Skeletal muscle satellite cell (primary cell): ENCODE results near the gene TNIP2.

ENCODE experiments used
- H3K27me3 ChIP-seq: 2 replicates; pipeline ENCODE4 v1.7.0; 2013; ENCODE audit warnings: low read length; ENCODE audit not compliant: control insufficient read depth, insufficient read depth
- H3K36me3 ChIP-seq: 2 replicates; pipeline ENCODE4 v1.7.0; 2013; ENCODE audit warnings: mild to moderate bottlenecking, control low read depth, low read length; ENCODE audit not compliant: insufficient read depth
- H3K4me1 ChIP-seq: 2 replicates; pipeline ENCODE4 v1.7.0; 2013; ENCODE audit warnings: low read length; ENCODE audit not compliant: control insufficient read depth, insufficient read depth
- H3K4me2 ChIP-seq: 2 replicates; pipeline ENCODE4 v1.7.0; 2013; ENCODE audit warnings: mild to moderate bottlenecking, low read length
- H3K4me3 ChIP-seq: 2 replicates; pipeline ENCODE4 v1.7.0; 2013; ENCODE audit warnings: low read length
- H3K9ac ChIP-seq: 2 replicates; pipeline ENCODE4 v1.7.0; 2013; ENCODE audit warnings: mild to moderate bottlenecking, low read depth, low read length, moderate library complexity
- H3K9me3 ChIP-seq: replicated peaks from 2 replicates; pipeline ENCODE4 v1.7.0; 2013; ENCODE audit warnings: mild to moderate bottlenecking, control low read depth, low read length

The TNIP2 gene

DNA sequence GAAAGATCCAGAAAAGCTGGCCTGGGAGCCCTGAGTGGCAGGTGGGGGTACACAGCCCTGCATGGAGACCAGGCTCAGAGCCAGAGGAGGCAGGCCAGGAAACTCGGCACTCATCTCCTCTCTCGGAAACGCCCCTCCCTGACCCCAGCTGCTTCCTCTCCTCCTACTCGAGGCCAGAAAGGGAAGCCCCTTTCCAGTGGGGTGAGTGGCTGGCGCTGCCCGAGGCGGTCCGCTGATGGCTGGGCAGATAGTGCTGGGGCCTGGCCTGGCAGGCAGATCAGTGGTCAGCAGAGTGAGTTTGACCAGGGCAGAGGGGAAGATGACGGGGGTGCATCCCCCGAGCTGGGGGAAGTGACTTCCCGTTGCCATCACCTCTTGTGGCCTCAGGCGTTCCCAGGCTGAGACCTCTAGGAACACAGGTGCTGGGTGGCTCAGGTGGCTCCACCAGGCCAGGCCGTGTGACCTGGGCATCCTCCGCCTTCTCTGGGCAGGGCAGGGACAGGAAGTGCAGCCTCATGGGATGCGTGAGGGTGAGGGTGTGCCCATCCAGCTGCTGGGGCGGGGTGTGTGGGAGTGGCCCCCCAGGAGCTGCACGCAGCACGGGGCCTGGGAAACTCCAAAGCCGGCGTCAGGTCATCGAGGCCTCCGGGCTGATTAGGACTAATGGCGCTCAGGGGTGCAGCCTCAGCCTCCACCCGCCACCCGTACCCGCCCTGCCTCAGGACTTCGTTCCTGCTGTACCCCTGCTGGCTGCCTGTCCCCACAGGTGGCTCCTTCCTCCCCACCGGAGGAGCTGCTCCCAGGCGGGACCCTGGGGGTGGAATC lies 42.5 kb upstream of the TNIP2 start:
- Histone ChIP-seq H3K4me2 (peak overlapping the region; percentile 35), H3K4me3 (no peak overlapping the region), H3K36me3 (peaks cover 1% of the 10 kb centered on the region), H3K9me3 (no peaks in the 10 kb centered on the region), H3K27me3 (no peaks in the 10 kb centered on the region), H3K4me1 (peaks cover 69% of the 10 kb centered on the region), H3K9ac (no peak overlapping the region)

- H3K4me3 ChIP-seq: no peak overlapping the region
- no peak overlapping the region for H3K4me2 ChIP-seq
- no peaks in the 10 kb centered on the region for H3K9me3 ChIP-seq
- H3K4me1 ChIP-seq: peaks cover 70% of the 10 kb centered on the region
- H3K27me3 ChIP-seq: no peaks in the 10 kb centered on the region
- H3K9ac ChIP-seq: no peak overlapping the region
- H3K36me3 ChIP-seq: no peaks in the 10 kb centered on the region
Measured at GRCh38 chr4:2797545-2798305, 41.6 kb upstream of the TNIP2 start.

GRCh38 chr4:2796849-2797544 lies 40.9 kb upstream of the TNIP2 start:
- H3K36me3 ChIP-seq: no peaks in the 10 kb centered on the region
- H3K9me3 ChIP-seq: no peaks in the 10 kb centered on the region
- H3K4me2 ChIP-seq: peak overlapping the region; percentile 47
- no peak overlapping the region for H3K4me3 ChIP-seq
- H3K9ac ChIP-seq: peak overlapping the region; percentile 57
- H3K27me3 ChIP-seq: no peaks in the 10 kb centered on the region
- H3K4me1 ChIP-seq: peaks cover 70% of the 10 kb centered on the region

DNA sequence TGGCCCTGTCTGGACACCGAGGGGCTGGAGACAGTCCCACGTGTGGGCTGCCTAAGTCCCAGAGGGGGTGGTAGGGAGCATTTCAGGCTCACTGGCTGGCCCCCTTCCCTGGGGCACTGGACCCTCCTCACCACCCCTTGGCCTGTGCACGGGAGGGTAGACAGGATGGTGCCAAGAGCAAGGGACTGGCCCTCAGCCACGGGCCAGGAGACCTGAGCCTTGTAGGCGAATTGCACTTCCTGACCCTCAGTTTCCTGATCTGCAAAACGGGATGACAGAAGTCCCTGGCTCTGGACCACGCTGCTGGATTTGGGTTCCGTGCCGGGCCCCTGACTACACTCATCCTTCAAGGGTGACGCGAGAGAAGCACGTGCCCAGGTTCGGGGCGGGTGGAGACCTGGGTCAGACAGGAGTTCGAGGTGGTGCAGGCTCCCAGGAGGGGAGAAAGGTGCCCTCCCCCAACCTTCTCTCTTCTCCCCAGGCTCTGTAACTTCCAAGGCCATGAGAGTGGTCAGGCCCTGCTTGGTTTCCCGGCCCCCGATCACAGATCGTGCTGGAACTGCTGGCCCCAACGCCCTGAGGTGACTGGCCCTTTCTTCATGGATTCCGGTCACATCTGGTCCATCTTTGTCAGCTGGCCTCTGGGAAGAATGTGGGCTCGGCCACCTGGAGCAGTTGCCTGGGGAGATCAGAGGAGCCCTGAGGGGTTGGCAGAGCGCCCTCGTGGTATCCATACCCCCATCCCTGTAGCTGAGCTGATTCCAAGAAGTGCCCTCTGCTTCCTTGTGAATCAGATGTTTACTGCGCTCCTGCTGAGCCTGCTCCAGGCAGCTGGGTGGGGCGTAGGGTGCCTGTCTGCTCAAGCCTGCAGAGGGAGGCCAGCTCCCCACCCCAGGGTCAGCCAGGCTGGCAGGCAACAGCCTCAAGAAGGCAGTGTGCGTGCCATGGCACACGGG lies 40.0 kb upstream of the TNIP2 start:
- Histone ChIP-seq H3K4me3 (no peak overlapping the region), H3K36me3 (no peaks in the 10 kb centered on the region), H3K9ac (peak overlapping the region; percentile 57), H3K27me3 (no peaks in the 10 kb centered on the region), H3K4me2 (peak overlapping the region; percentile 47), H3K4me1 (peaks cover 65% of the 10 kb centered on the region), H3K9me3 (no peaks in the 10 kb centered on the region)

DNA sequence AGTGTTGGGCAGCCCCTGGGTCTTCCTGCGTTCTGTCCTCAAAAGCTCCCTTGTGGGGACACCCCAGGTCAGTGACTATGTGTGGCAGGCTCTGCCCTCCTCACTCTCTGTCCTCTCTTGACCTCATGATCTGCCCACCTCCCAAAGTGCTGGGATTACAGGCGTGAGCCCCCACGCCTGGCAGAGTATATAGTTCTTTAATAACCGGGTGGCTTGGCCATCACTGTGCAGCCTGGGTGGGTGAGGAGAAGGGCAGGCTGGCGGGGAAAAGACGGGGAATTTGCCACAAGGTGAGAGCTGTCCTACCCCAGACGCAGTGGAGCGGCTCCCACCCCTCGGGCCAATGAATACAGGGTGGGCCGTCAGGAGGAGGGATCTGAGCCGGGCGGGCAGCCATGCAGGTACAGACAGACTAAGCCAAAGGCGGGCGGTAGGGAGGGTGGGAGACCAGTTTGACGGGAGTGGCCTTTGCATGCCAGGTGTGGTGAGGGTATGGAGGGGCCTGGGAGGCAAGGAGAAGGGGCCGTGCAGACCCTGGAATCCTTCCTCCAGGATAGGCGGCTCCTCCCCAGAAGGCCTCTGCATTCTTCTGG lies 39.3 kb upstream of the TNIP2 start:
- Histone ChIP-seq H3K9ac (peak overlapping the region; percentile 71), H3K27me3 (no peaks in the 10 kb centered on the region), H3K36me3 (no peaks in the 10 kb centered on the region), H3K4me3 (peak overlapping the region; percentile 69), H3K4me1 (peaks cover 57% of the 10 kb centered on the region), H3K9me3 (no peaks in the 10 kb centered on the region), H3K4me2 (peak overlapping the region; percentile 90)

DNA sequence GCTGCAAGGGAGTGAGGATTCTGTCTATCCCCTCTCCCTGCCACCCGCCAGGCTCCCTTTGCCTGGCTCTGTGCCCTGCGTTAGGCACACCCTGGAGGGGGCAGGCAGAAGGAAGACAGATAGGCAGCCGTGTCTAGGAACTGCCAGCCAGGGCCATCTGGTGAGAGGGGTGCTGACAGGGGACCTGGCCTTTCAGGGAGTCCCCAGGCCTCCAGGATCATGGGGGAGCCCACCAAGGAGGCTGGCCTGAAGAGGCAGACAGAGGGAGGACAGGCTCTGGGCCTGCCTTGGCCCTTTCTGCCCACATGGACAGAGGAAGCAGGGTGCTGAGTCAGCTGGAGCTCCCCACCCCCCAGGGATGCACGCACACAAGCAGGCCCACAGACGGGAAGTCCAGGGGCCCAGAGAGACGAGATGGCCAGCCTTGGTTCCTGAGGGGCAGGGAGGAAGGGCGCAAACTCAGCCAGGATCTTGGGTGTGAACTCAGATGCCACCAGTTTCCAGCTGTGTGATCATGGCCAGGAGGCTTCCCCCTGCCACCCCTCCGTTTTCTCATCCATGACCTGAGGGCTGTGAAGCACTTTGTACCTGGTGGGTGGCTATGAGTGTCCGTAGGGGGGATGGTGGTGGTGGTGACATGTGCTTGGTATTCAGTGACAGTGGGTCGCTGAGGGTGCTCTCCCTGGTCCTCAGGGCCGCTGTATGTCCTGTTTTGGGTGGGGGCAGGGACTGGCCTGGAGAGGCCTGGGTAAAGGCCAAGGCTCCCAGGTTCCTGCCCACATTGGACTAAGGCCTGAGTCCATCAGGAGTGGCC lies 38.6 kb upstream of the TNIP2 start:
- Histone ChIP-seq H3K27me3 (no peaks in the 10 kb centered on the region), H3K36me3 (no peaks in the 10 kb centered on the region), H3K4me1 (peaks cover 56% of the 10 kb centered on the region), H3K4me3 (peak overlapping the region; percentile 69), H3K4me2 (peak overlapping the region; percentile 90), H3K9me3 (no peaks in the 10 kb centered on the region), H3K9ac (peak overlapping the region; percentile 71)

DNA sequence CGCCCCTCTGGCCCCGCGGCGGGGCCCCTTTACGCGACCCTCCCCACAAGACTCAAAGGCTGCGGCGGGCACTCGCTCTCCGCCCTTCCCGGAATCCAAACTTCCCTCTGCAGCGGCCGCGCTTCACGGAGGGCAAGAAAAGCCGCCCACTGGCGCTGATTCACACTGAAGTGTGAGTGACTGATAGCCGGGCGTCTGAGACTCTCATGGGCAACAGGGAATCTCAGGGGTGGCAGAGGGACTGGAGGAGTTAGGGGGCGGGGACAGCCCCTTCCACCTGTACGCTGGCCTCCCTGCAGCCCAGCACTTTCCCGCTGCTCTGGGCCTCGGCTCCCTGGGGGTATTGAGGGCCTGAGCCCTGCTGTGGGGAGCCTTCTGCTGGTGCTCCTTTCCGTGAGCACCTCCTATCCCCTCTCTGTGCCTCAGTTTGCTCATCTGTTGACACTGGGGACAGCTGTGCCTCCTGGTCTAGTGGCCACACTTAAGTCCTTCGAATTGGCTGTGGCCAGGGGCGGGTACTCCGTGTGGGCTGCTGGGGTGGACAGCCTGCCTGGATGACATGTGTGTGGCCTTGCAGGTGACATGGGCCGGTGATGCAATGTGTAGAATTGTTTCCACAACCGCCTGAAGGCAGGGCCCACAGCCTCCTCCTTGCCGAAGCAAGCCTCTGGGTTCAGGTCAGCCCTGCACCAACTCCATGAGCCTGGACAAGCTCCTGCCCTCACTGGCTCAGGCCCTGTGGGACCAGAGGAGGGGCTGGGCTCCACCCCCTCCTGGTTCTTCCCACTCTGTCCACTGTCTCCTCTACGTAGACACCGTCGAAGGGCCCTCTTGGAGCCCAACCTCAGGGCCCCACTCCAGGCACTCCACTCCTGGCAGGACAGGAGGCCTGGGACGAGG lies 37.7 kb upstream of the TNIP2 start:
- Histone ChIP-seq H3K36me3 (no peaks in the 10 kb centered on the region), H3K9ac (peak overlapping the region; percentile 71), H3K4me2 (peak overlapping the region; percentile 90), H3K9me3 (no peaks in the 10 kb centered on the region), H3K27me3 (no peaks in the 10 kb centered on the region), H3K4me3 (peak overlapping the region; percentile 69), H3K4me1 (peaks cover 51% of the 10 kb centered on the region)

DNA sequence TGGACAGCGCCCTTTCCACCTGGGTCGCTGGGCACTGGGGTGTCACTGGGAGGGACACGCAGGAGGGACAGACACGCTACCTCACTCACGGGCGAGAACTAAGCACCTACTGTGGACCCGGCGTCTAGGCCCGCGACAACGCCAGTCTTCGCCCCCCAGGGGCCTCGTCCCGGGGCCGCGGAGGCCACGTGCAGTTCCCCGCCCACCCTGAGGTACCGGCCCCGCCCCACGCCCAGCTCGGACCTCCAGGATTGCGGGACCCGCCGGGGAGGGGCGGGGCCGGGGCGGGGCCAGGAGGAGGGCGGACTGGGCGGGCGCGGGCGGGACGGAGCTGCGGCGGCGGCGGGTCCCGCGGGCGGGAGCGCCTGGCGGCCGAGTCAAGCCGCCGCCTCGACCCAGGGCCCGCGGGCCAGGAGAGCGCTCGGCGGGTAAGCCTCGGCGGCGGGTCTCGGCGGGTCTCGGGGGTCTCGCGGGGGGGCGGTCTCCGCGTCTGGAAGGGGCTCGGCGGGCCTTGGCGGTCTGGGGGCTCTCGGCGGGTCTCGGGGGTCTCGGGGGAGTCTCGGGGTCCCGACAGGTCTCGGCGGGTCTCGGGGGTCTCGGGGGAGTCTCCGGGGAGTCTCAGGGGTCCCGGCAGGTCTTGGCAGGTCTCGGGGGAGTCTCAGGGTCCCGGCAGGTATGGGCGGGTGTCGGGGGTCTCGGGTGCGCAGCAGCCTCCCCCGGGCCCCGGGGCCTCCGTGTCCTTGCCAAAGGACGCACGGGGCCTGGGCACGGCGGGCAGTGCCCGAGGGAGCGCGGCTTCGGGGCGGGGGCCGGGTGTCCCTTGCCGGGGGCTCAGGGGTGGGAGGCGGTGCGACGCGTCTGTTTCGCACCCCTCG lies 36.8 kb upstream of the TNIP2 start, which contains the start of gene SH3BP2:
Gene SH3BP2 (plus strand): TSS at position 375 of the 875 bp plus-strand sequence. CDS start 27,533 bp downstream, outside the sequence.
- Histone ChIP-seq H3K4me2 (peak within 1 kb of the TSS; percentile 90), H3K36me3 (no peaks in the 10 kb centered on the region), H3K4me3 (peak within 1 kb of the TSS; percentile 69), H3K4me1 (peaks cover 42% of the 10 kb centered on the region), H3K9ac (peak within 1 kb of the TSS; percentile 65), H3K9me3 (no peaks in the 10 kb centered on the region), H3K27me3 (no peaks in the 10 kb centered on the region)

DNA sequence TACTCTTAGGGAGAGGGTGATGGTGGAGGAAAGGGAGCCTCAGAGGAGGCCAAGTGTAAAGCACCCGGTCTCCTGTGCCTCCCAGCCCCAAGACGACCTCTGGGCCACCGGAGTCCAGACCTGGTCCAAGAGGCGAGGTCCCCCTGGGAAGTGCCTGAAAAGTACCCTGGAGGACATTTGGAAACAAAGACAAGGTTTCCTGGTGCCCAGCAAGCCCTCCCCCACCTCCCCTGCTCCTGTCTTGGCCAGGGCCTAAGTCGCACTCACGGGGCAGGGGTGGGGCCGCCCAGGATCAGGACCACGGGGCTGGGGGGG lies 36.2 kb upstream of the TNIP2 start:
- H3K27me3 ChIP-seq: no peaks in the 10 kb centered on the region
- no peaks in the 10 kb centered on the region for H3K36me3 ChIP-seq
- no peak overlapping the region for H3K4me2 ChIP-seq
- H3K4me3 ChIP-seq: no peak overlapping the region
- H3K9ac ChIP-seq: no peak overlapping the region
- no peaks in the 10 kb centered on the region for H3K9me3 ChIP-seq
- H3K4me1 ChIP-seq: peaks cover 38% of the 10 kb centered on the region
